HG02938 (cell line): ENCODE results near the gene CLEC4G.

Source experiments
- ATAC-seq: cut with Tn5 transposase; IDR thresholded peaks from one replicate; pipeline ENCODE4 v1.9.1; 2021; ENCODE audit warnings: mild to moderate bottlenecking, moderate library complexity; ENCODE audit not compliant: unreplicated experiment

Gene CLEC4G

DNA sequence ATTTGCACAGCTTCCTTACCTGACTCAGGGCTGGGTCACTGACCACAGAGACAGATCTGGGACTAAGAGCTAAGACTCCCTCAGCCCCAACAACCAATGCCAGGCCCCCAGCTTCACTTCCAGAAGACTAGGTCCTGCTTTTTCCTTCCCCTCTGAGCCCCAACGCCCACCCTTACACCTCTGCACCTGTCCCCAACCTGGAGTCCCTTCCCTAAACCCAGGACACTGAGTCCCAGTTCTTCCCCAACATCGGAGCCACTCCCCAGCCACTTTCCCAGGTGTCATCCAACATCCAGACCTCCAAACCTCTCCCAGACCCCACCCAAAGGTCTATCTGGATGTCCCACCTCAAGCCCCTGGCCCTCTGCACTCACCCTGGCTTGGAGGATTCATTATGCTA is 32.9 kb downstream of the CLEC4G start:
- ATAC-seq = no peak

GRCh38 chr19:7698583-7698982 is 33.3 kb downstream of the CLEC4G start:
- ATAC-seq = no peak

GRCh38 chr19:7697721-7698287 is 34.1 kb downstream of the CLEC4G start:
- ATAC-seq = no peak

DNA sequence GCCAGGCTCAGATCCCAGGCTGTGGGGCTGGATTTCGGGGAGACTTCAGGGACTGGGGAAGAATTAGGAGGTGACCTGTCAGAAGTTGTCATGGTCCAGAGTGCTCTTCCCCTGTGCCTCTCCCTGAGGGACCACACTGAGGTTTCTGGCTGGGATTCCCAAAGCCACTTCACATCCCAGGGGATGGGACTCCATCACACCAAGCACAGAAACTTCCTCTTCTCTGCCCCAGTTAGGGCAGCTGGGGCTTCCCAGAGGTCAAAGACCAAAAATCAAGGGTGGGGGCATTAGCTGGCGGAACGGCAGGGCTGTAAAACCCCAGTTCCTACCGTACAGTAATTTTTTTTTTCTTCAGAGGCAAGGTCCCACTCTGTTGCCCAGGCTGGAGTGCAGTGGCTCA is 37.4 kb downstream of the CLEC4G start:
- no peak for ATAC-seq

DNA sequence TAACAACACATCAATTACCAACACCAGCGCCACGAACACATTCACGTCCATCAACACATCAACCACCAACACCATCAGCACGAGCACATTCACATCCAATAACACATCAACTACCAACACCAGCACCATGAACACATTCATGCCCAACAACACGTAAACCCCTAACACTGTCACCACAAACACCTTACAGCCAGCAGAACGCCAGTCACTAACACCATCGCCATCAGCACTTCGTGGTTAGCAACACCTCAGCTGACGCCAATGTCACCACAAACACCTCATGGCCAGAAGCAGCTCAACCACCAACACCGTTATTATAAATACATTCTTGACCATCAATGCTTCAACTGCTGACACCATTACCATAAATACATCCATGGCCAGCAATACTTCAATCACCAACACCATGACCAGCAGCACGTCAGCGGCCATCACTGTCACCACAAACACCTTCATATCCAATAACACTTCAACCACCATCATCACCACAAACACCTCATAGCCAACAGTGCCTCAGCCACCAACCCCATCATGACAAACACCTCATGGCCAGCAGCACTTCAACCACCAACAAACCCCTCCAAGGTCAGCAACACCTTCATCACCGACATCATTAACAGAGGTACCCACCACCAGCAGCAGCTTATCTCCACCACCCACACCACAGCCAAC is 39.4 kb downstream of the CLEC4G start:
- no peak for ATAC-seq

- ATAC-seq = no peak
Measured at GRCh38 chr19:7691497-7691896, 40.4 kb downstream of the CLEC4G start.

- no peak for ATAC-seq
Measured at GRCh38 chr19:7690779-7691258, 41.1 kb downstream of the CLEC4G start.

DNA sequence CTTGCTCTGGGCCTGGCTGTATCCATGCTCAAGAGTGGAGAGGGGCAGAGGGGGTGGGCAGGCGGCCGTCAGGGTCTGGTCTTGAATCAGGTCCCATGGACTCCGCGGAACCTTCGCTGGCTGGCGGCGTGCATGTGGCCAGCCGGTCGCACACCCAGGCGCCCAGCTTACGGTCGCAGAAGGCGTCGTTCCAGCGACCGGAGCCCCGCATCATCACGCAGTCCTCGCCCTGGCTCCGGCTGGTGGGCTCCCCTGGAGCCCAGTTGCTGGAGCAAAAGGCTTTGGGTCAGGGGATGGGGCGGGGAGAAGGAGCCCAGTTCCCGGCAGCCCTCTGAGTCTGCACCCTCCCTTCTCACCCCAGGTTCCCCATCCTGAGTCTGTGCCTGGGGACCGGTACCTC is 42.7 kb downstream of the CLEC4G start:
- ATAC-seq = no peak

GRCh38 chr19:7687177-7687576 is 44.7 kb downstream of the CLEC4G start:
- no peak for ATAC-seq

DNA sequence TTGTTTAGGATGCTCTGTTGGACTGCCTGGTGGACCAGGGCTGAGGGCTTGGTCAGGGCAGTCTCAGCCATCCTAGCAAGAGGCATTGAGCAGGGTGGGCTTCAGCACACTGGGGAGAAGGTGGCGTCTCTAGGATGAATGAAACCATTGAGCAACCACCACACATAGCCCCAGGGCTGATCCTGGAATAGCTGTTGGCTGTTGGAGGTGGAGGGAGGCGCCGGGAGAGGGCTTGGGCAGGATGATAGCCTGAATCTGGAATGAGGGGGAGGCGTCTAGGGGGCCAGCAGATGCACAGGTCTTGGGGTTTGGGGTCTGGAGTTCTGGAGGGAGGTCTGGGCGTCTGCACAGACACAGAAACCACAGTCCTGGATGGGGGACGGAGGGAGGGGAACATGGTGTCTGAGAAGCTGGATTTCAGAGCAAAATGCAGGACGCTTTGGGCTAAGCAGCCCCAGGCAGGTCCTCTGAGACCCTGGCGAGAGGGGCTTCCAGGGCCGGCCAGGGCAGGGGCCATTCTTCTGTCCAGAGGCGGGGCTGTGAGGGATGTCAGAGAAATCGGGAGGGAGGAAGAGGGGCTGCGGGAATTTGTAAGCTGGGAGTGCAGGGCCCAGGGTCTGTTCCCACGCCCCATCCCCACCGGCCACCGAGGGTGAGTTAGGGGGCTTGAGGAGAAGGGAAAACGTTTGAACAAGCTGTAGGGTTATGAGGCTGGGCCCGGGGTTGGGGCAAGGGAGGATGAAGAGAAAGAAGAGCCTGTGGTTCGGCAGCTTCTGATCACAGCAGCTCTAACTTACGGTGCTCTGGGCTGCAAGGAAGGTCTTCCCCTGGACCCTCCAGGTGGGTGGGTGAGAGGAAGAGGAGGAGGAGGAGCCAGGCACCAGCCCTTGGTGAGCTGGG is 46.1 kb downstream of the CLEC4G start:
- ATAC-seq = no peak

DNA sequence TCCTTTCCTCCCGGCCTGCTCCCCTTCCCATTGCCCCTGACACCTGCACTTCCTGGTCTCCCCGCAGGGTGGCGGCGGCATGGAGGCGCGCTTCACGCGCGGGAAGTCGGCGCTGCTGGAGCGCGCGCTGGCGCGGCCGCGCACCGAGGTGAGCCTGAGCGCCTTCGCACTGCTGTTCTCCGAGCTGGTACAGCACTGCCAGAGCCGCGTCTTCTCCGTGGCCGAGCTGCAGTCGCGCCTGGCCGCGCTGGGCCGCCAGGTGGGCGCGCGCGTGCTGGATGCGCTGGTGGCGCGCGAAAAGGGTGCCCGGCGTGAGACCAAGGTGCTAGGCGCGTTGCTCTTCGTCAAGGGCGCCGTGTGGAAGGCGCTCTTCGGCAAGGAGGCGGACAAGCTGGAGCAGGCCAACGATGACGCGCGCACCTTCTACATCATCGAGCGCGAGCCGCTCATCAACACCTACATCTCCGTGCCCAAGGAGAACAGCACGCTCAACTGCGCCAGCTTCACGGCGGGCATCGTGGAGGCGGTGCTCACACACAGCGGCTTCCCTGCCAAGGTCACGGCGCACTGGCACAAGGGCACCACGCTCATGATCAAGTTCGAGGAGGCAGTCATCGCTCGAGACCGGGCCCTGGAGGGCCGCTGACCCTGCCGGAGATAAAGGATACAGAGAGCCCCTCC is 49.6 kb downstream of the CLEC4G start:
- ATAC-seq = no peak

- ATAC-seq = no peak
Measured at GRCh38 chr19:7681340-7682174, 50.4 kb downstream of the CLEC4G start.

DNA sequence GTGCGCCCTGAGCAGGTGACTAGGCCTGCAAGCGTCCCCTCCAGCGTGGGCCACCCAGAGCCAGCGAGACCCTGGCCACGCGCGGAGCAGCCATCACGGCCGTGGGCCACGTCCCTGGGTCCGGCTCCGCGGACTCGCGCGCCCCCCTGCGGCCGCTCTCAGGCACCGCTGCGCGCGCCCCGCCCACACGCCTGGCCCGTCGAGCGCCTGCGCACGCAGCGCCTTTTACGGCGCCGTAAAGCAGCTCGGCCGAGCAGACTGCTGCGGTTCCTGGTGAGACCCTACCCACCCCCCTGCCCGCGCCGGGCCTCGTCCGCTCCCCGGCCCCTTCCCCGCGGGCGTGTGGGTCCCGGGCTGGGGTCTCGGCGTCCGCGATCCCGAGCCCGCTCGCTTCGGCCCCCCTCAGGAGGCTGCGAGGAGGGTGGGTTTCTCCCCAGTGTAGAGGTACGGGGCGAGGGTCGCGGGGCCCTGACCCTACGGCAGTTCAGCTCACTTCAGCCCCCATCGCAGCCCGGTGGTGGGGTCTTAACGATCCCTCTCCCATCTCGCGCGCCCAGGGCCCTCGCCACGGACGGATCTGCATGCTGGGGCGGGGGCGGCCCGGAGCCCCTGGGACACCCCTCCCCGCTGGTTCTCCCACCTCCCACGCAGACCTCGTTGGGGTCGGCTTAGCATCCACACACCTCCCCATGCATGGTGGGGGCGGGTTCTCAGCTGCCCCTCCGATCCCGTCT is 51.1 kb downstream of the CLEC4G start, which contains the start of gene TRAPPC5:
Gene TRAPPC5, plus strand, starts transcription at position 228 of the 734 bp plus-strand sequence. CDS start 1,421 bp downstream, outside the sequence.
- no peak for ATAC-seq

DNA sequence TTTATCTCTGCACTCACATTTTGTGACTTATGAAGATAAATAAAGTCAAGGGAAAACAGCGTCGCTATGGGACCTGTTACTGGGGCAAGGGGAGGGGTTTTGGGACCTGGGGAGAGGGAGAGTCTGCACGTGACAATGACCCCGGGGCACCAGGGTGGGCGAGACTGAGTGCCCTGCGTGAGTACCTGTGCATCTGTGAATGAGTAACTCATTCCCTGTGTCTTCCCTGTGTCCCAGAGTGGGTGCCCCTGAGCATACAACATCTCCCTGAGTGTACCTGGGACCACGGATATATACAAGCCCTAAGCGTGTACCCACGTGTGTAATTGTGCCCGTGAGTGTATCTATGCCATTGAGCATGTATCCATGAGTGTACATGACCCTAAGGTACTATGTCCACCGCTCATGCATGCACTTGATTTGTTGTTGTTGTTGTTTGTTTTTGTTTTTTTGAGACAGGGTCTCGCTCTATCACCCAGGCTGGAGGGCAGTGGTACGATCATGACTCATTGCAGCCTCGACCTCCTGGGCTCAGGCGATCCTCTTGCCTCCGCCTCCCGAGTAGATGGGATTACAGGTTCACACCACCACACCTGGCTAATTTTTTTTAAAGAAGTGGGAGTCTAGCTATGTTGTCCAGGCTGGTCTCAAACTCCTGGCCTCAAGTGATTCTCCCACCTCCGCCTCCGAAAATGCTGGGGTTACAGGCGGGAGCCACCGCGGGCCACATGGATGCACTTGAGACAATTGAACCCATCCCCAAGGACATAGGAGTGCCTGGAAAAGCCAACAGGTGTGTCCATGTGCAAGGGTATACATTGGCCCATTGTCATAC is 51.9 kb downstream of the CLEC4G start:
- no peak for ATAC-seq

GRCh38 chr19:7678971-7679751 is 52.7 kb downstream of the CLEC4G start:
- ATAC-seq = peak; percentile 41
